Neuronal stem cell (in vitro differentiated cells): ENCODE results near the gene HDAC4.

ENCODE experiments used
- DNase-seq: peaks from one replicate; pipeline ENCODE4 v3.0.0-alpha.2; 2013; ENCODE audit warnings: low spot score
- H2AFZ ChIP-seq: one replicate; pipeline ENCODE4 v1.6.1; 2013; ENCODE audit warnings: mild to moderate bottlenecking, low read length, inconsistent platforms
- H2AK5ac ChIP-seq: 2 replicates; pipeline ENCODE4 v1.6.1; 2013; ENCODE audit warnings: low read depth, mild to moderate bottlenecking, inconsistent platforms, low read length, moderate library complexity, mixed read lengths
- H2BK120ac ChIP-seq: 2 replicates; pipeline ENCODE4 v1.6.1; 2013; ENCODE audit warnings: low read depth, mild to moderate bottlenecking, inconsistent platforms, low read length, moderate library complexity, mixed read lengths
- H2BK12ac ChIP-seq: one replicate; pipeline ENCODE4 v1.6.1; 2013; ENCODE audit warnings: low read length, inconsistent platforms
- H2BK15ac ChIP-seq: 2 replicates; pipeline ENCODE4 v1.6.1; 2013; ENCODE audit warnings: mild to moderate bottlenecking, low read length, inconsistent platforms, mixed read lengths
- H2BK5ac ChIP-seq: one replicate; pipeline ENCODE4 v1.6.1; 2013; ENCODE audit warnings: inconsistent platforms, mild to moderate bottlenecking, low read length, moderate library complexity
- H3K14ac ChIP-seq: one replicate; pipeline ENCODE4 v1.6.1; 2013; ENCODE audit warnings: low read length, inconsistent platforms
- H3K18ac ChIP-seq: 2 replicates; pipeline ENCODE4 v1.6.1; 2013; ENCODE audit warnings: low read length, inconsistent platforms
- H3K23ac ChIP-seq: 2 replicates; pipeline ENCODE4 v1.6.1; 2013; ENCODE audit warnings: low read depth, mild to moderate bottlenecking, mixed read lengths, low read length, inconsistent platforms; ENCODE audit not compliant: poor library complexity
- H3K27ac ChIP-seq: replicated peaks from 3 replicates; pipeline ENCODE4 v1.5.1; 2013; ENCODE audit warnings: low read length, inconsistent platforms
- H3K27me3 ChIP-seq, 3 experiments: 2 replicates each; pipeline ENCODE4 v1.6.1; 2013; ENCODE audit warnings: low read length in 3 of 3, mild to moderate bottlenecking in 2 of 3, inconsistent platforms in 1 of 3, low read depth in 1 of 3, mixed read lengths in 1 of 3, moderate library complexity in 1 of 3; ENCODE audit not compliant: control insufficient read depth in 3 of 3, insufficient read depth in 3 of 3
- H3K36me3 ChIP-seq, 2 donors: replicated peaks in 1 of 2; 2 replicates each; pipeline ENCODE4 v1.6.1; 2013; ENCODE audit warnings: low read length in 2 of 2; ENCODE audit not compliant: control insufficient read depth in 2 of 2, insufficient read depth in 2 of 2
- H3K4ac ChIP-seq: 2 replicates; pipeline ENCODE4 v1.6.1; 2013; ENCODE audit warnings: inconsistent platforms, mild to moderate bottlenecking, low read length, moderate library complexity
- H3K4me1 ChIP-seq, 2 donors: 1 replicate in 1 of 2; 2 replicates in 1 of 2; pipeline ENCODE4 v1.6.1; 2013; ENCODE audit warnings: low read length in 2 of 2, low read depth in 1 of 2; ENCODE audit not compliant: control insufficient read depth in 2 of 2, insufficient read depth in 1 of 2
- H3K4me2 ChIP-seq: one replicate; pipeline ENCODE4 v1.6.1; 2013; ENCODE audit warnings: mild to moderate bottlenecking, low read length, inconsistent platforms; ENCODE audit not compliant: insufficient read depth, poor library complexity, severe bottlenecking
- H3K4me3 ChIP-seq, 2 donors: 2 replicates each; pipeline ENCODE4 v1.5.1; 2013; ENCODE audit warnings: low read length in 2 of 2, mild to moderate bottlenecking in 2 of 2, inconsistent platforms in 1 of 2, moderate library complexity in 1 of 2
- H3K79me1 ChIP-seq: one replicate; pipeline ENCODE4 v1.6.1; 2013; ENCODE audit warnings: low read depth, mild to moderate bottlenecking, inconsistent platforms, low read length, moderate library complexity
- H3K9ac ChIP-seq: one replicate; pipeline ENCODE4 v1.6.1; 2013; ENCODE audit warnings: mild to moderate bottlenecking, low read depth, low read length, inconsistent platforms; ENCODE audit not compliant: poor library complexity
- H3K9me3 ChIP-seq, 2 donors: replicated peaks in 1 of 2; 2 replicates each; pipeline versions ENCODE3 to v1.6.1; 2013; ENCODE audit warnings: low read length in 2 of 2, mild to moderate bottlenecking in 2 of 2, inconsistent platforms in 1 of 2, low read depth in 1 of 2, mixed read lengths in 1 of 2, moderate library complexity in 1 of 2; ENCODE audit not compliant: control insufficient read depth in 2 of 2, insufficient read depth in 1 of 2
- H4K8ac ChIP-seq: one replicate; pipeline ENCODE4 v1.6.1; 2013; ENCODE audit warnings: low read depth, mild to moderate bottlenecking, inconsistent platforms, low read length, moderate library complexity
- H4K91ac ChIP-seq: one replicate; pipeline ENCODE4 v1.6.1; 2013; ENCODE audit warnings: low read length, low read depth, mild to moderate bottlenecking, inconsistent platforms; ENCODE audit not compliant: poor library complexity
- WGBS, 2 donors: extraction: QIAGEN DNeasy Blood & Tissue Kit; methylation state at CpG; one replicate each; pipeline ENCODE4 v1.1.7; 2013; ENCODE audit warnings: missing lambda C conversion rate in 2 of 2, mixed read lengths in 1 of 2; ENCODE audit not compliant: insufficient read length in 2 of 2, insufficient replicate concordance in 1 of 2; ENCODE audit errors: extremely low coverage in 2 of 2; 5-methylcytosine and 5-hydroxymethylcytosine counted together

The HDAC4 gene

GRCh38 chr2:239355139-239355538 lies 45.7 kb downstream of the HDAC4 start:
- Histone ChIP-seq H3K9ac (no peak overlapping the region), H3K27ac (no peak overlapping the region), H2AK5ac (no peak overlapping the region), H3K79me1 (peaks cover 5% of the 10 kb centered on the region), H2AFZ (no peak overlapping the region), H4K8ac (no peak overlapping the region), H3K23ac (no peak overlapping the region), H3K9me3 (peaks cover 6 to 19% of the 10 kb centered on the region in 2 donors), H2BK120ac (no peak overlapping the region), H3K4me2 (no peak overlapping the region), H3K14ac (no peak overlapping the region), H3K36me3 (peaks cover 9 to 28% of the 10 kb centered on the region in 2 donors), H3K4me1 (no peaks in the 10 kb centered on the region), H2BK5ac (no peak overlapping the region), H2BK12ac (no peak overlapping the region), H3K4ac (no peak overlapping the region), H3K27me3 (no peaks in the 10 kb centered on the region), H2BK15ac (no peak overlapping the region), H4K91ac (no peak overlapping the region), H3K18ac (no peak overlapping the region), H3K4me3 (no peak overlapping the region)
- WGBS, 2 donors = 89 to 100% methylated on average over 1 of the region's 2 CpGs
- no peak for DNase-seq

GRCh38 chr2:239354791-239355136 lies 46.1 kb downstream of the HDAC4 start:
- no peak overlapping the region for H2AFZ ChIP-seq
- no peak overlapping the region for H3K23ac ChIP-seq
- H3K14ac ChIP-seq = no peak overlapping the region
- no peaks in the 10 kb centered on the region for H3K27me3 ChIP-seq
- H3K9me3 ChIP-seq = peaks cover 6 to 19% of the 10 kb centered on the region in 2 donors
- H3K36me3 ChIP-seq = peaks cover 9 to 30% of the 10 kb centered on the region in 2 donors
- H2BK5ac ChIP-seq = no peak overlapping the region
- H2BK15ac ChIP-seq = no peak overlapping the region
- no peak overlapping the region for H3K9ac ChIP-seq
- H3K4me2 ChIP-seq = no peak overlapping the region
- no peak overlapping the region for H3K4me3 ChIP-seq
- no peak overlapping the region for H4K91ac ChIP-seq
- H3K79me1 ChIP-seq = peaks cover 5% of the 10 kb centered on the region
- WGBS, 2 donors = no CpG with 5 or more reads among the region's 2 CpGs
- no peak overlapping the region for H2AK5ac ChIP-seq
- no peak overlapping the region for H2BK120ac ChIP-seq
- no peak overlapping the region for H2BK12ac ChIP-seq
- H3K4me1 ChIP-seq = no peaks in the 10 kb centered on the region
- no peak overlapping the region for H3K4ac ChIP-seq
- H3K27ac ChIP-seq = no peak overlapping the region
- H3K18ac ChIP-seq = no peak overlapping the region
- H4K8ac ChIP-seq = no peak overlapping the region
- DNase-seq = no peak

- DNase-seq = no peak
- Histone ChIP-seq H4K91ac (no peak overlapping the region), H3K27me3 (no peaks in the 10 kb centered on the region), H3K9me3 (peaks cover 6 to 19% of the 10 kb centered on the region in 2 donors), H2BK5ac (no peak overlapping the region), H3K4me3 (no peak overlapping the region), H3K27ac (no peak overlapping the region), H2AK5ac (no peak overlapping the region), H3K4me2 (no peak overlapping the region), H3K23ac (no peak overlapping the region), H3K18ac (no peak overlapping the region), H2BK12ac (no peak overlapping the region), H2AFZ (no peak overlapping the region), H2BK15ac (no peak overlapping the region), H3K4me1 (peaks cover 0 to 5% of the 10 kb centered on the region in 2 donors), H3K36me3 (peaks cover 9 to 35% of the 10 kb centered on the region in 2 donors), H3K79me1 (peaks cover 2% of the 10 kb centered on the region), H3K9ac (no peak overlapping the region), H2BK120ac (no peak overlapping the region), H3K4ac (no peak overlapping the region), H3K14ac (no peak overlapping the region), H4K8ac (no peak overlapping the region)
- no CpG with 5 or more reads among the region's 7 CpGs for WGBS, 2 donors
Observed at GRCh38 chr2:239354132-239354790, 46.6 kb downstream of the HDAC4 start.

DNA sequence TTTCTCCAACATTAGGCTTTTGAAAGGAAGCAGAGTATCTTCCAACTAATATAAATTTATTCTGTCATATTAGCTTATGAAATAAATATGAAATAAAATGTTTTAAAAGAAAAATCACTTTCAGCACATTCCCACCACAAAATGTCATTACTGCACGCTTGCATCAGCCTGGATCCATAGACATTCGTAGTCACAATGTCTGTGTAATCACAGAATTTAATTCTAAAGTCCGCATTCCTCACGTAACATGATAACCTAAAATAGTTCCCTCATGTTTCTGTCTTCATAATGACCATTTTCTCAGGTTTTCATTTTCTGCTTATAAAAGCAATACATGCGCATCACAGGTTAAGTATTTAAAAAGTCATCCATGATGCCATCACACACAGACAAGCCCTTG lies 47.1 kb downstream of the HDAC4 start:
- WGBS, 2 donors = no CpG with 5 or more reads among the region's 5 CpGs
- H2BK5ac ChIP-seq = no peak overlapping the region
- DNase-seq = no peak
- H4K91ac ChIP-seq = no peak overlapping the region
- H3K27me3 ChIP-seq = no peaks in the 10 kb centered on the region
- H3K4me3 ChIP-seq = no peak overlapping the region
- no peak overlapping the region for H4K8ac ChIP-seq
- H3K9ac ChIP-seq = no peak overlapping the region
- H3K27ac ChIP-seq = no peak overlapping the region
- peaks cover 0 to 6% of the 10 kb centered on the region in 2 donors for H3K4me1 ChIP-seq
- no peak overlapping the region for H3K14ac ChIP-seq
- H3K36me3 ChIP-seq = peaks cover 9 to 41% of the 10 kb centered on the region in 2 donors
- no peak overlapping the region for H2AK5ac ChIP-seq
- H3K9me3 ChIP-seq = peaks cover 6 to 19% of the 10 kb centered on the region in 2 donors
- no peak overlapping the region for H2AFZ ChIP-seq
- H2BK120ac ChIP-seq = no peak overlapping the region
- no peak overlapping the region for H3K23ac ChIP-seq
- no peak overlapping the region for H3K4me2 ChIP-seq
- H2BK15ac ChIP-seq = no peak overlapping the region
- H3K18ac ChIP-seq = no peak overlapping the region
- H3K4ac ChIP-seq = no peak overlapping the region
- no peak overlapping the region for H2BK12ac ChIP-seq
- H3K79me1 ChIP-seq = peaks cover 5% of the 10 kb centered on the region
